Pulmonary artery endothelial cell (primary cell): Measurements from ENCODE around the gene RBBP6. TPM values are rescaled to one million over a fixed set of nuclear protein-coding genes. Genes with fewer than 3 reads are reported as not detected.

Source experiments
- DNase-seq: peaks from one replicate; pipeline ENCODE4 v3.0.0-alpha.2; 2011; ENCODE audit warnings: low read depth, low spot score
- total RNA-seq: library from RNA; depleted of rRNA; stranded (reverse); fragments of >200 nt; gene quantifications from 2 replicates; pipeline ENCODE4 v1.2.3, GENCODE V29; 2014

RBBP6 gene
- total RNA-seq, 1 donor from 2014 or later: 13.5 TPM

DNA sequence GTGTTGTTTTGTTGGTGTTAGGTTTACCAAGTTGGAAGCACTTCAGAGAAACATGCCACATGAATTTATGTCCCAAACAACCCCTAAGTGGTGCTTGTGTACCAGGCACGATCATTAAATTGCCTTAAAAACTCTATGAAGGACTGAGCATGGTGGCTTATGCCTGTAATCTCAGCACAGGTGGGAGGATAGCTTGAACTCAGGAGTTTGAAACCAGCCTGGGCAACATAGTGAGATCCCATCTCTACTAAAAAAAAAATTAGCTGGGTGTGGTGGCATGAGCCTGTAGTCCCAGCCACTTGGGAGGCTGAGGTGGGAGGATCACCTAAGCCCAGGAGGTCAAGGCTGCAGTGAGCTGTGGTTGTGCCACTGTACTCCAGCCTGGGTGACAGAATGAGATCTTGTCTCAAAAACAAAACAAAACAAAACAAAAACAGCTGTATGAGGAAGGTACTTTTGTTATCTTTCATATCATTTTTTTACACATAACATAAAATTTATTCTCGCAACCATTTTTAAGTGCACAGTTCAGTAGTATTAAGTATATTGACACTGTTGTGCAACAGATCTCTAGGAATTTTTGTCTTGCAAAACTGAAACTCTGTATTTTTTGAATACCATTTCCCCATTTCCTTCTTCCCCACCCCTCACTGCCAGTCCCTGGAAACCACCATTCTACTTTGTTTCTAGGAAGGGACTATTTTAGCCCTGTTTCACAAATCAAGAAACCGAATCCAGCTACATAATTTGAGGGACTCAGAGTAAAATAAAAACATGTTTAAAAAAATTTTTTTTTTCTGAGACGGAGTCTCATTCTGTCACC, 14.3 kb upstream of the RBBP6 start:
- no peak for DNase-seq

GRCh38 chr16:24525970-24526559, 13.3 kb upstream of the RBBP6 start:
- DNase-seq: no peak

DNA sequence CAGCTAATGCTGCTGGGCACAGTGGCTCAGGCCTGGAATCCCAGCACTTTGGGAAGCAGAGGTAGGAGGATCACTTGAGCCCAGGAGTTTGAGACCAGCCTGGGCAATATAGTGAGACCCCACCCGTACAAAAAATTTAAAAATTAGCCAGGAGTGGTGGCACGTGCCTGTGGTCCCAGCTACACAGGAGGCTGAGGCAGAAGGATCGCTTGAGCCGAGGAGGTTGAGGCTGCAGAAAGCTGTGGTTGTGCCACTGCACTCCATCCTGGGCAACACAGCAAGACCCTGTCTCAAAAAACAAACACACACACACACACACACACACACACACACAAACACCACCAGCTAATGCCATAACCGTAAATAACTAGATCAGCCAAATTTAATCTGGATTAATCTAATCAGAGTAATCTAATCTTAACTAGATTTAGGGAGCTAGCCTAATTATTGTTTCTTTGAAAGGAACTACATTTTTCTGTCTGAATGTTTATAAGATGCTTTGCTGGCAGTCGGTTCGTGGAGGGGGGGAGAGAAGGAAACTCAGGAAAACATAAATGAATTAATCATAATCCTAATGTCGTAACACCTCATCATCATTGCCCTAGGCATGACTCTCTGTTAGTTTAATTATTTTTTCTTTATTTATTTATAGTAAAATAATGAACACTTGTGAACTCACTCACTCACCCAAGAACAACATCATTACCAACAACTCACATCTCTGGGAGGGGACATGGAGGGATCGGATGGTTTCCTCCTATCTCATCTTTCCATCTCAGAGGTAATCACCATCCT, 12.5 kb upstream of the RBBP6 start:
- no peak for DNase-seq

DNA sequence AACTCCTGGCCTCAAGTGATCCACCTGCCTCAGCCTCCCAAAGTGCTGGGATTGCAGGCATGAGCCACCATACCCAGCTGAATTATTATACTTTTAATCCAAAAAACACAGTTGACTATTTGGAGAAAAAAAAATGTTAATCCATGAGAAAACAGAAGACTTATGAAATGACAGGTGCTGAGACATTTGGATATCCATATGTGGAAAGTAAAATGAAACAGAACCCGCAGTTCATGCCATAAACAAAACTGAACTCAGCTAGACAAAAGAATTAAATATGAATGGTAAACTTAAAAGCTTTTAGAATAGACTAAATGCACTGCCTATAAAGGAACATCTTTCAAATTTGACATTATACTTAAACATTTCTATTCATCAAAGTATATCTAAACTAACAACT, 8.2 kb upstream of the RBBP6 start:
- no peak for DNase-seq

GRCh38 chr16:24534620-24535019, 4.7 kb upstream of the RBBP6 start:
- no peak for DNase-seq

- no peak for DNase-seq
Observed at GRCh38 chr16:24535827-24536226, 3.5 kb upstream of the RBBP6 start.

DNA sequence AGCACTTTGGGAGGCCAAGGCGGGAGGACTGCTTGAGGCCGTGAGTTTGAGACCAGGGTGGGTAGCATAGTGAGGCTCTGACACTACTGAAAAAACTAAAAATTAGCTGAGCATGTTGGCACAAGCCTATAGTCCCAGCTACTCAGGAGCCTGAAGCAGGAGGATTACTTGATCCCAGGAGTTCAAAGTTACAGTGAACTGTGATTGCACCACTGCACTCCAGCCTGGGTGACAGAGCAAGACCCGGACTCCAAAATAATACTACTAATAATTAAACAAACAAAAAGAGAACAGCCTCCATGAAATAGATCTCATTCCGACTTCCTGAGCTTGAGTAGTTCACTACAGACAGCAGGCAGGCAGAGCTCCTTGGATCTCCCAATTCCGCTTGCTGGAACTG, 2.7 kb upstream of the RBBP6 start:
- DNase-seq: no peak

GRCh38 chr16:24537474-24538337, 1.7 kb upstream of the RBBP6 start:
- DNase-seq: no peak

DNA sequence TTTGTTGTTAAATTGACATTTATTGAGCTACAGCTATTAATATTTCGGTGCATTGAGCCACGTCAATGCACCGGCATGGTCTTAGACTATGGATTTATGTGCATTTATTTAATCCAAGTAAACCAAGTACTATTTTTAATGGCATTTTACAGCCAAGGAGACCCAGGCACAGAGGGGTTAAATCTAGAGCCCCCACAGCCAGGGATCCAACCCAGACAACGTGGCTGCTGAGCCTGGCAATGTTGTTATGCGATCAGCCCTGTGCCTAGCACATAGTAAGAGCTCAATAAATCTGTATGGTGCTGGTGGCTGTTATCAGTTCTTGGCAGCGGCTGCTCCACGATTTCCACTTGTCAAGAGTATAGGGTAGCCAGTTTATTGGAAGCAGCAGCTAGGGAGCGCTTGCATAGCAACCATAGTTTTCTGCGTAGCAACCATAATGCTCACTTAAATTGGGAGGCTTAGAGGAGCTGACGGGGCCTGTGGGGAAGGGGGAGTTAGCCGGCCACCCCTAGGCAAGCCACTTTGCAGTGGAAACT, 541 bp upstream of the RBBP6 start:
- peak; percentile 63 for DNase-seq

- DNase-seq: no peak
Observed at GRCh38 chr16:24539850-24540601, 660 bp downstream of the RBBP6 start.

- DNase-seq: no peak
Observed at GRCh38 chr16:24540602-24541210, 1.3 kb downstream of the RBBP6 start.

GRCh38 chr16:24541233-24541933, 2.0 kb downstream of the RBBP6 start:
- no peak for DNase-seq

- no peak for DNase-seq
Observed at GRCh38 chr16:24543949-24544348, 4.6 kb downstream of the RBBP6 start.

GRCh38 chr16:24544640-24545039, 5.3 kb downstream of the RBBP6 start:
- DNase-seq: no peak

DNA sequence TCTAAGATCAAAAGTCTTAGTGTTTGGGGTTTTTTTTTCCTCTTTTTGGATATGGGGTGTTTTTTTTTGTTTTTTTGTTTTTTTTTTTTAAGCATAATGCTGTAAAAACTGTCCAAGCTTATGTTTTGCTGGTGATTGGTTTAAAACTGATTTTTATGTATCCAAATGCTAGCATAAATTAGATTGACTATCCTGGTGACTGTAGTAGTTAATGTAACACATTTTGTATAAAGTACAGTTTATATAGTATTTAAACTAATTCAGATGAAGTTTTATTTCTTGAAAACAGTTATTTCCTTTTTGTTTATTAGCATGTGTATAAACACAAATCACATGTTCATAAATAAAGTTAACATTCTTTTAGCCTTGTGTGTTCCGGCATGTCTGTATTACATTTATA, 10.9 kb downstream of the RBBP6 start:
- no peak for DNase-seq

DNA sequence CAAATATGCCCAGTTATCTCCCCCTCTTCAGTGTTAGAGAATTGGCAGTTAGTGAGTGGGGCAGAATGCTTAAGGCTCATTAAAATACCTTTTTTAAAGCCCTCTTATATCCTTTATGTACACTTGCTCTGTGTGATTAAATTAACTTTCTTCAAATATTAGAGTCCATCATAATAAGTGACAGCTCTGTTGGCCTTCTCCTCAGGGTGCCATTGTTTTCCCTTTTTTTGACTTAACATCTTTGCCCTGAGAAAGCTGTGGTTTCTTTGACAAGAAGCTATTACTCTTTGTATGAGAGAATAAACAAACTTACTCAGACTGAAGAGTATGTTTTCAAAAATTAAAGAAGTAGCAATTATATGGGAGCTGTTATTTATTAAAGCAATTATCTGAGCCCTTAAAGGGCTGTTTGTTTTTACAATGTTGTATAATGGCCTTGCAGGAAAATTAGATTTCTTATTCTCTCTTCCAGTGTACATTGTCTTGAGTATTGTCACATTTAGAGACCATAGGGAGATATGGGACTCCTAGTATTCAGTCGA, 13.4 kb downstream of the RBBP6 start:
- DNase-seq: no peak

DNA sequence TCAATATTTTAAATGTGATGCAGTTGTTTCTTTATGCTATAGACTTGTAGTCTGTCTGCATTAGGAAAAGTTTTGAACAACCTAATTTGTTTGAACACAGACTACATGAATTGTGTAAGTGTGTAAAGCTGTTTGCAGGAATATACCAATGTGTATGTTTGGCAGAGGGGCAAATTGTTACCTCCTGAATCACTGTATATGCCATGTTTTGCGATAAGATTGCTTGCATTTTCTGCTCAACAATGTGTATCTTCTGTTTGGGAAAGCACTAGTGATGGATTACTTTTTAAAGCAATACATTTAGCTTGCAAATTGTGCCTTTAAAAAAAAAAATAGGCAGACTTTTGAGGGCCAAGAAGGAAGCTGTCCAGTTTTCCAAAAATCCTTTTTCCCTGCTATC, 14.6 kb downstream of the RBBP6 start:
- no peak for DNase-seq

GRCh38 chr16:24555346-24555872, 16.0 kb downstream of the RBBP6 start:
- no peak for DNase-seq

DNA sequence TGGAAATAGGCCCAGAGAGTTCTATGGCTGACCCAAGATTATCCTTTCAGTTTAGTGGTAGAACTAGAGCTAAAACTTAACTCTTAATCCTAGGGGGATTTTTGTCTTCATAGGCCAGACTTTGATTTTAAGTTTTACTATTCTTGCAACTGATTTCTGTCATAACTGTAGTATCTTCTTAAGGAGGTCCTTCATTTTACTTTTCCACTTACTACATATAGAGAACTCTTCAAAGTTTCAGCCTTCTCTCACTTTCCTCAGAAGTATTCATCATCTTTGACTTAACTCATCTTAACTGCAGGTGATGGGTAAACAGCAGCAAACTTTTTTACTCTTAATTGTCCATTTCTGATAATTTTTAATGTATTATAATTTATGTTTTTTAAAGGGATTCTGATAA, 23.4 kb downstream of the RBBP6 start:
- no peak for DNase-seq
